H1 (cell line): ENCODE data around the gene SNCAIP. TPM values are rescaled to one million over a fixed set of nuclear protein-coding genes. Genes with fewer than 3 reads are reported as not detected.

Experiments
- CTCF ChIA-PET: fragments of 300-600 bp; sonication (Branson Sonifier 250); formaldehyde crosslinking; loops from one replicate; lab custom pipeline; 2021; ENCODE audit not compliant: partially characterized antibody; lab: Charles Lee
- POLR2A ChIA-PET: fragments of 300-600 bp; sonication (Branson Sonifier 250); formaldehyde crosslinking; loops from one replicate; lab custom pipeline; 2021; ENCODE audit warnings: inconsistent platforms; ENCODE audit not compliant: partially characterized antibody; lab: Charles Lee
- DNase-seq, 2 experiments: peaks; one replicate each; pipeline versions ENCODE4 v3.0.0 to v3.0.0-alpha.2; 2010 to 2022; ENCODE audit warnings: low spot score in 2 of 2, low read depth in 1 of 2, mixed read lengths in 1 of 2
- FAIRE-seq: peaks from 2 replicates; lab custom pipeline; 2011; peaks lifted over from hg19 to GRCh38; lab: Jason Lieb, UNC
- H2AFZ ChIP-seq: 2 replicates; pipeline ENCODE4 v1.8.1; 2012; ENCODE audit warnings: low read length, inconsistent platforms
- H2AK5ac ChIP-seq: 2 replicates; pipeline ENCODE4 v1.6.1; 2013; ENCODE audit warnings: low read depth, low read length
- H2BK120ac ChIP-seq: replicated peaks from 2 replicates; pipeline ENCODE3; 2013; ENCODE audit warnings: low read depth, low read length, inconsistent platforms
- H2BK12ac ChIP-seq: 2 replicates; pipeline ENCODE4 v1.6.1; 2013; ENCODE audit warnings: low read depth, low read length
- H2BK15ac ChIP-seq: 2 replicates; pipeline ENCODE4 v1.6.1; 2013; ENCODE audit warnings: low read length
- H2BK20ac ChIP-seq: 2 replicates; pipeline ENCODE4 v1.6.1; 2013; ENCODE audit warnings: low read length
- H2BK5ac ChIP-seq: 2 replicates; pipeline ENCODE4 v1.6.1; 2013; ENCODE audit warnings: low read depth, low read length
- H3K14ac ChIP-seq: 2 replicates; pipeline ENCODE4 v1.6.1; 2013; ENCODE audit warnings: inconsistent platforms; ENCODE audit not compliant: insufficient read length
- H3K18ac ChIP-seq: 2 replicates; pipeline ENCODE4 v1.6.1; 2013; ENCODE audit warnings: low read length; ENCODE audit errors: extremely low read depth
- H3K23ac ChIP-seq: 2 replicates; pipeline ENCODE4 v1.6.1; 2013; ENCODE audit warnings: inconsistent platforms; ENCODE audit not compliant: insufficient read length
- H3K23me2 ChIP-seq: 2 replicates; pipeline ENCODE4 v1.6.1; 2013; ENCODE audit warnings: low read depth, low read length
- H3K27ac ChIP-seq: 2 replicates; pipeline ENCODE4 v1.6.1; 2011; ENCODE audit warnings: low read depth, low read length, inconsistent platforms
- H3K27me3 ChIP-seq, 4 experiments: replicated peaks in 1 of 4; 1 replicate in 1 of 4; 2 replicates in 3 of 4; pipeline versions ENCODE4 v1.6.1 to v1.8.1; 2011 to 2013; ENCODE audit warnings: low read length in 3 of 4, mild to moderate bottlenecking in 3 of 4, inconsistent platforms in 2 of 4, mixed read lengths in 2 of 4, moderate library complexity in 1 of 4; ENCODE audit not compliant: control insufficient read depth in 3 of 4, insufficient read depth in 3 of 4; ENCODE audit errors: extremely low read depth in 1 of 4
- H3K36me3 ChIP-seq, 4 experiments: 2 replicates each; pipeline versions ENCODE4 v1.6.1 to v1.8.1; 2011 to 2013; ENCODE audit warnings: mild to moderate bottlenecking in 4 of 4, low read length in 3 of 4, moderate library complexity in 2 of 4, control low read depth in 1 of 4, inconsistent platforms in 1 of 4; ENCODE audit not compliant: insufficient read depth in 4 of 4, control insufficient read depth in 2 of 4
- H3K4ac ChIP-seq: replicated peaks from 2 replicates; pipeline ENCODE3; 2013; ENCODE audit warnings: low read length, low read depth, mixed read lengths, inconsistent platforms; ENCODE audit not compliant: insufficient read length
- H3K4me1 ChIP-seq, 4 experiments: replicated peaks in 1 of 4; 1 replicate in 1 of 4; 2 replicates in 3 of 4; pipeline versions ENCODE4 v1.6.1 to v1.8.1; 2011 to 2013; ENCODE audit warnings: low read length in 3 of 4, inconsistent platforms in 2 of 4, mixed read lengths in 1 of 4; ENCODE audit not compliant: insufficient read depth in 4 of 4, control insufficient read depth in 3 of 4
- H3K4me2 ChIP-seq, 2 experiments: 2 replicates each; pipeline versions ENCODE4 v1.6.1 to v1.8.1; 2011 to 2013; ENCODE audit warnings: low read depth in 2 of 2, low read length in 2 of 2, control low read depth in 1 of 2, inconsistent platforms in 1 of 2, mild to moderate bottlenecking in 1 of 2; ENCODE audit not compliant: insufficient read depth in 1 of 2
- H3K4me3 ChIP-seq, 4 experiments: fragments of 200-600, 300-600 bp in 1 of 4; sonication (generic), shearing (Covaris generic), sonication (Bioruptor Twin) in 1 of 4; 2 replicates each; pipeline versions ENCODE4 v1.5.1 to v1.8.1; 2011 to 2016; ENCODE audit warnings: low read length in 4 of 4, low read depth in 3 of 4, control low read depth in 2 of 4, inconsistent platforms in 2 of 4, mild to moderate bottlenecking in 2 of 4, mixed read lengths in 1 of 4, moderate library complexity in 1 of 4; ENCODE audit not compliant: insufficient read depth in 2 of 4; ENCODE audit errors: extremely low read depth in 1 of 4
- H3K56ac ChIP-seq: replicated peaks from 2 replicates; pipeline ENCODE3; 2013; ENCODE audit warnings: low read depth, mild to moderate bottlenecking, mixed read lengths, low read length, inconsistent platforms; ENCODE audit not compliant: insufficient read length
- H3K79me1 ChIP-seq: 2 replicates; pipeline ENCODE4 v1.6.1; 2013; ENCODE audit warnings: low read depth, low read length, control low read depth
- H3K79me2 ChIP-seq, 2 experiments: 2 replicates each; pipeline versions ENCODE4 v1.6.1 to v1.8.1; 2012 to 2013; ENCODE audit warnings: low read length in 2 of 2, mild to moderate bottlenecking in 2 of 2, inconsistent platforms in 1 of 2; ENCODE audit not compliant: insufficient read depth in 2 of 2, control insufficient read depth in 1 of 2
- H3K9ac ChIP-seq, 4 experiments: replicated peaks in 1 of 4; 1 replicate in 1 of 4; 2 replicates in 3 of 4; pipeline versions ENCODE4 v1.6.1 to v1.8.1; 2011 to 2013; ENCODE audit warnings: low read depth in 3 of 4, low read length in 3 of 4, control low read depth in 2 of 4, mild to moderate bottlenecking in 2 of 4, moderate library complexity in 2 of 4, inconsistent platforms in 1 of 4; ENCODE audit errors: extremely low read depth in 1 of 4
- H3K9me3 ChIP-seq, 2 experiments: 2 replicates each; pipeline versions ENCODE4 v1.6.1 to v1.8.1; 2012 to 2013; ENCODE audit warnings: mild to moderate bottlenecking in 2 of 2, moderate library complexity in 2 of 2, control low read depth in 1 of 2, inconsistent platforms in 1 of 2, low read depth in 1 of 2, low read length in 1 of 2, mixed read lengths in 1 of 2; ENCODE audit not compliant: insufficient read depth in 2 of 2
- H4K20me1 ChIP-seq, 2 experiments: replicated peaks in 1 of 2; 2 replicates each; pipeline versions ENCODE3 to v1.8.1; 2011 to 2013; ENCODE audit warnings: inconsistent platforms in 2 of 2, low read length in 2 of 2, mild to moderate bottlenecking in 1 of 2; ENCODE audit not compliant: insufficient read depth in 2 of 2, control insufficient read depth in 1 of 2
- H4K5ac ChIP-seq: 2 replicates; pipeline ENCODE4 v1.6.1; 2013; ENCODE audit warnings: low read length, low read depth, mixed read lengths, inconsistent platforms; ENCODE audit not compliant: insufficient read length
- H4K8ac ChIP-seq: 2 replicates; pipeline ENCODE4 v1.8.0; 2013; ENCODE audit warnings: mild to moderate bottlenecking, moderate library complexity, low read length, inconsistent platforms; ENCODE audit not compliant: insufficient read depth; ENCODE audit errors: extremely low read depth
- H4K91ac ChIP-seq: replicated peaks from 2 replicates; pipeline ENCODE3; 2013; ENCODE audit warnings: low read length, mixed read lengths, inconsistent platforms; ENCODE audit not compliant: insufficient read length
- ASH2L ChIP-seq: fragments of 200-600, 300-600 bp; sonication (generic); IDR thresholded peaks from one replicate; pipeline ENCODE4 v1.7.1; 2017; ENCODE audit warnings: low read length
- CHD2 ChIP-seq: IDR thresholded peaks from 2 replicates; pipeline ENCODE4 v1.6.1; 2012; ENCODE audit warnings: low read length, improper control_type of control experiment
- GTF2F1 ChIP-seq: IDR thresholded peaks from 2 replicates; pipeline ENCODE4 v1.6.1; 2012; ENCODE audit warnings: low read depth, low read length, improper control_type of control experiment, borderline replicate concordance
- NANOG ChIP-seq: IDR thresholded peaks from 2 replicates; pipeline ENCODE4 v1.6.1; 2011; ENCODE audit warnings: low read length, low read depth, mild to moderate bottlenecking, inconsistent platforms; ENCODE audit not compliant: insufficient read depth, poor library complexity, severe bottlenecking
- RXRA ChIP-seq: IDR thresholded peaks from 2 replicates; pipeline ENCODE4 v1.6.1; 2011; ENCODE audit warnings: low read depth, mild to moderate bottlenecking, low read length, moderate library complexity; ENCODE audit not compliant: insufficient read depth
- SUZ12 ChIP-seq: fragments of 200-600 bp; sonication (generic); IDR thresholded peaks from 2 replicates; pipeline ENCODE4 v1.6.1; 2012; ENCODE audit warnings: mild to moderate bottlenecking, inconsistent platforms, low read length, moderate library complexity, mixed read lengths
- WGBS, 2 experiments: shearing (Covaris generic) in 1 of 2; methylation state at CpG; one replicate each; pipeline versions ENCODE4 v1.1.6 to v1.1.7; 2013 to 2015; ENCODE audit warnings: low lambda C conversion rate in 2 of 2, mixed read lengths in 2 of 2, inconsistent platforms in 1 of 2, low coverage in 1 of 2, missing lambda C conversion rate in 1 of 2; ENCODE audit not compliant: insufficient replicate concordance in 2 of 2, insufficient coverage in 1 of 2, insufficient read length in 1 of 2; ENCODE audit errors: extremely low coverage in 1 of 2, missing lambda C conversion rate in 1 of 2; 5-methylcytosine and 5-hydroxymethylcytosine counted together
- polyA plus RNA-seq, 7 experiments: library from polyadenylated mRNA; depleted of rRNA in 3 of 7; stranded (reverse) in 5 of 7; unstranded in 2 of 7; fragments of >200 nt in 5 of 7; fragments of 200-250 nt in 2 of 7; gene quantifications; 1 replicate in 5 of 7; 2 replicates in 1 of 7; 4 replicates in 1 of 7; pipeline versions ENCODE4 v1.2.1 to v1.2.3, GENCODE V29; 2011 to 2013; ENCODE audit warnings: missing spikeins in 2 of 7, mixed read lengths in 2 of 7
- total RNA-seq: library from RNA; stranded (reverse); fragmentation: NEBNext Ultra II Directional; extraction: Animal tissue kit (Norgen Biotek cat#: 25700); gene quantifications from 2 replicates; pipeline ENCODE4 v1.2.1, GENCODE V29; 2021

SNCAIP gene
- total and polyA plus RNA-seq, 2 of the 8 experiments (the other 6 are each of a cell fraction or from before 2014, with no cell fraction given): 3.9 to 9.0 TPM

DNA sequence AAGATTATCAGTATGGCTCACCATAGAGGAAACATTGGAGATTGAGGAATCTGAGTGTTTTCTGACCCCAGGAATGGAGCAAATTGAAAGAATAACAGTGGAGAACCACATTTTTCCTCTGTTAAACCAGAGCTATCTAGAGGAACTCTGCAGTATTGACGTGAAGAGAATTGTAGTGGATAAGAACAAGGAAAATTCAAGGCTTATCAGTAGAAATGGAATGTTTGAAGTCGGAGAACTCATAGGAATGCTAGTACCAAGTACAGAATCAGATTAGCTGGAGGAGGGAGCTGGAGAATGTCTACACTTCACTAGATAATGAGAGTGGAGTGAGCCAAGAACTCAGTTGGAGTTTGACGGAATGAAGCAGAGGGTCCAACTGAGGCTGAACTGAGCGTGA is 50.3 kb downstream of the SNCAIP start:
- H3K23ac ChIP-seq: no peak overlapping the region
- no peaks in the 10 kb centered on the region for H3K36me3 ChIP-seq
- H4K5ac ChIP-seq: no peak overlapping the region
- H3K27me3 ChIP-seq: no peaks in the 10 kb centered on the region
- H3K18ac ChIP-seq: no peak overlapping the region
- H2AFZ ChIP-seq: no peak overlapping the region
- no peak overlapping the region for H2AK5ac ChIP-seq
- peaks cover 2 to 8% (median 3%) of the 10 kb centered on the region in 4 experiments; a peak in 2 of 7 replicates for H3K4me1 ChIP-seq
- H2BK5ac ChIP-seq: no peak overlapping the region
- H3K23me2 ChIP-seq: no peaks in the 10 kb centered on the region
- no peak overlapping the region for H4K91ac ChIP-seq
- no peaks in the 10 kb centered on the region for H4K20me1 ChIP-seq
- DNase-seq (no peak), FAIRE-seq (no peak)
- H2BK120ac ChIP-seq: no peak overlapping the region
- POLR2A ChIA-PET: no interaction called here
- no peak overlapping the region for H2BK12ac ChIP-seq
- no peak overlapping the region for H3K14ac ChIP-seq
- no peak overlapping the region for H3K4ac ChIP-seq
- no peak overlapping the region for H4K8ac ChIP-seq
- H3K79me2 ChIP-seq: no peaks in the 10 kb centered on the region
- H2BK15ac ChIP-seq: no peak overlapping the region
- H3K9ac ChIP-seq: no peak overlapping the region
- TF ChIP-seq SUZ12 (no peak), NANOG (no peak), CHD2 (no peak), GTF2F1 (no peak), ASH2L (no peak), RXRA (no peak)
- TF ChIP-seq, all 59 proteins: peak for 0
- Histone ChIP-seq H3K9me3 (no peaks in the 10 kb centered on the region), H2BK20ac (no peak overlapping the region), H3K4me3 (no peak overlapping the region), H3K27ac (no peak overlapping the region), H3K56ac (no peak overlapping the region), H3K79me1 (no peaks in the 10 kb centered on the region), H3K4me2 (no peak overlapping the region)
- WGBS, 2 experiments: 95% methylated on average over 4 of the region's 4 CpGs; no CpG with 5 or more reads in 1 of the 2 experiments
- CTCF ChIA-PET: interaction anchor here (0.6 kb wide), 1 partner anchor 260 kb away, joined by 3 read pairs; no protein-coding TSS in a partner anchor
